ENCODE data around the gene SALL3.

DNA sequence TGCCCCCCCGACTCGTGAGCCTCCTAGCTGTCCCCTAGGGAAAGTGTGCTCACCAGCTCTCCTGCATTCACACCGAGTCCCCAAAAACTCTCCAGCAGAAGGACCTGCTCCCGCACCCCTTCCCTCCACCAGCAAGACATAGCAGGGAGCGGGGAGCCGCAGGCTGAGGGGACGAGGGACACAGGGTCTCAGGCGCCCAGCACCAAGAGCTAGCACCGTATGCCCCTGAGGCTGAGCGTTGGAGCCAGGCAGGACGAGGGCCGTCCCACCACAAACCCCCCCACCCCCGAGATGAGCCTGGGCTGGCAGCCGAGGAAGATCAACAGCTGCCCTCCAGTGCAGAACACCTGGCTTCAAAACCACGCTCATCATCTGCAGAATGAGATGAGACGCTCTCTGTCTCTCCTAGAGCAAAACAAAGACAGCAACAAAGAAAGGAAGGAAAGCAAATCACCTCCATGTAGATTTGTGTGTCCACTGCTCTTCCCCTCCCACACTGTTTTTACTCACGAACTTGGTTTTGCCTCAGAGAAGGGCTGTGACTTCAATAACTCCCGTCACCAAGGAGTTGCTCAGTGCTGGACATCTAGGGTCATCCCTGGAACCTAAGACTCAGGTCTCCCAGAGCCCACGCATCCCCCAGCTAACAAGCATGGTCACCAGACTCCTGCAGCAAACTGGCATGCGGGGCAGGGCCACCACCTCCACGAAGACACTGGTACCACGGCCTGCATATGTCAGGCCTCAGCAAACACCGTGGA lies 39.7 kb upstream of the SALL3 start:
- no peak for TF ChIP-seq YY1 (IDR thresholded peaks at IDR 0.05; ENCODE audit: low read depth, low read length)
- no peak for TF ChIP-seq TBP (IDR thresholded peaks at IDR 0.05; ENCODE audit: low read depth, low read length)
- TF ChIP-seq USF2 (IDR thresholded peaks at IDR 0.05; ENCODE audit: low read length): no peak
- TF ChIP-seq, protein P1, sequence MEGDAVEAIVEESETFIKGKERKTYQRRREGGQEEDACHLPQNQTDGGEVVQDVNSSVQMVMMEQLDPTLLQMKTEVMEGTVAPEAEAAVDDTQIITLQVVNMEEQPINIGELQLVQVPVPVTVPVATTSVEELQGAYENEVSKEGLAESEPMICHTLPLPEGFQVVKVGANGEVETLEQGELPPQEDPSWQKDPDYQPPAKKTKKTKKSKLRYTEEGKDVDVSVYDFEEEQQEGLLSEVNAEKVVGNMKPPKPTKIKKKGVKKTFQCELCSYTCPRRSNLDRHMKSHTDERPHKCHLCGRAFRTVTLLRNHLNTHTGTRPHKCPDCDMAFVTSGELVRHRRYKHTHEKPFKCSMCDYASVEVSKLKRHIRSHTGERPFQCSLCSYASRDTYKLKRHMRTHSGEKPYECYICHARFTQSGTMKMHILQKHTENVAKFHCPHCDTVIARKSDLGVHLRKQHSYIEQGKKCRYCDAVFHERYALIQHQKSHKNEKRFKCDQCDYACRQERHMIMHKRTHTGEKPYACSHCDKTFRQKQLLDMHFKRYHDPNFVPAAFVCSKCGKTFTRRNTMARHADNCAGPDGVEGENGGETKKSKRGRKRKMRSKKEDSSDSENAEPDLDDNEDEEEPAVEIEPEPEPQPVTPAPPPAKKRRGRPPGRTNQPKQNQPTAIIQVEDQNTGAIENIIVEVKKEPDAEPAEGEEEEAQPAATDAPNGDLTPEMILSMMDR (IDR thresholded peaks at IDR 0.05; ENCODE audit: control extremely low read depth in 1 of 3, insufficient read depth in 1 of 3, low read depth in 1 of 3, low read length in 3 of 3): no peak
- TF ChIP-seq SIN3A (conservative IDR thresholded peaks at IDR 0.05 in 1 of 2, IDR thresholded peaks at IDR 0.05 in 1 of 2; ENCODE audit: low read depth in 1 of 2, low read length in 2 of 2): no peak
- no peak for TF ChIP-seq POLR2A (IDR thresholded peaks at IDR 0.05; ENCODE audit: control extremely low read depth in 1 of 2, low read depth in 2 of 2, low read length in 2 of 2)
- no peak for TF ChIP-seq POLR2AphosphoS5 (IDR thresholded peaks at IDR 0.05; ENCODE audit: low read depth, low read length)
- TF ChIP-seq ASH2L (IDR thresholded peaks at IDR 0.05; ENCODE audit: low read length): no peak
- TF ChIP-seq CREB1 (IDR thresholded peaks at IDR 0.05): no peak
- no peak for TF ChIP-seq TAF1 (IDR thresholded peaks at IDR 0.05; ENCODE audit: low read depth, low read length)

All from H1 (cell line).